ENCODE measurements around the gene TMA7B. TPM values are rescaled to one million over a fixed set of nuclear protein-coding genes. Genes with fewer than 3 reads are reported as not detected.
A peak's percentile ranks its signal among the peaks of the same experiment; 100 is the strongest.

Gene TMA7B
- total RNA-seq, 3 donors from 2014 or later (not counting 1 experiment from before 2014, with no cell fraction given): 2.6 to 8.7 (median 6.7) TPM

DNA sequence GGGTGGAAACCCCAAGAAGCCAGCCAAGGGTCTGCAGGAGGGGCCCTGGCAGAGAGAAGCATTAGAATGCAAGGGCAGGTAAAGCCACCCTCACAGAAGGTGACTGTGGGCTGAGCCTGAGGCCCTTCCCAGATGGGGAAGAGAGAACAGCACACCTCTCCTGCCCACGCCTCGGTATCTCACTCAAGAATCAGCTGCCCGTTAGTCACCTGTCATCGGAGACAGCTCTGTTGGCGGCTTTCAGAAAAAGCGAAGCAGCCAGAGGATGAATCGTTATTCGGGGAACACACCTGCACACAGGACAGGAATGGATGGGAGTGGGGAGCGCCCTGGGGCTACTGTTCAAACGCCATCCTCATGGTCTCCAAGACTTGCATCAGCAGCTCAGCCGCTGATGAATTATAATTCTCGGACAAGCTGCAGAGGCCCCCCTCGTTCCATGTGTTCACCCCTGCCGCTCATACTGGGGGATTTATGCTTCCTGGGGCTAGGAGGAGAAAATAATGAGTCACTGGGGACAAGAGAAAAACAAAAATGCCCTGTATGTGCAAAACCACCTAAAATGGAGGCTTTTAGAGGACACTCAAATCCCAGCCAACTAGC lies 21.6 kb upstream of the TMA7B start:
- Histone ChIP-seq H3K4me1 (ENCODE audit: control insufficient read depth, insufficient read depth, low read length) (peaks cover 44% of the 10 kb centered on the region), H3K36me3 (ENCODE audit: control insufficient read depth, insufficient read depth, low read length) (no peaks in the 10 kb centered on the region), H3K4me3 (ENCODE audit: low read length) (no peak overlapping the region), H3K27me3 (ENCODE audit: control insufficient read depth, insufficient read depth, low read length) (no peaks in the 10 kb centered on the region), H3K27ac (ENCODE audit: low read length) (no peak overlapping the region), H3K9me3 (ENCODE audit: control insufficient read depth, insufficient read depth, low read length) (no peaks in the 10 kb centered on the region)
- H3K9me3 Mint-ChIP-seq: no peaks in the 10 kb centered on the region
- no peak overlapping the region for H3K4me3 Mint-ChIP-seq
- no peaks in the 10 kb centered on the region for H3K36me3 Mint-ChIP-seq
- TF ChIP-seq, protein P1, sequence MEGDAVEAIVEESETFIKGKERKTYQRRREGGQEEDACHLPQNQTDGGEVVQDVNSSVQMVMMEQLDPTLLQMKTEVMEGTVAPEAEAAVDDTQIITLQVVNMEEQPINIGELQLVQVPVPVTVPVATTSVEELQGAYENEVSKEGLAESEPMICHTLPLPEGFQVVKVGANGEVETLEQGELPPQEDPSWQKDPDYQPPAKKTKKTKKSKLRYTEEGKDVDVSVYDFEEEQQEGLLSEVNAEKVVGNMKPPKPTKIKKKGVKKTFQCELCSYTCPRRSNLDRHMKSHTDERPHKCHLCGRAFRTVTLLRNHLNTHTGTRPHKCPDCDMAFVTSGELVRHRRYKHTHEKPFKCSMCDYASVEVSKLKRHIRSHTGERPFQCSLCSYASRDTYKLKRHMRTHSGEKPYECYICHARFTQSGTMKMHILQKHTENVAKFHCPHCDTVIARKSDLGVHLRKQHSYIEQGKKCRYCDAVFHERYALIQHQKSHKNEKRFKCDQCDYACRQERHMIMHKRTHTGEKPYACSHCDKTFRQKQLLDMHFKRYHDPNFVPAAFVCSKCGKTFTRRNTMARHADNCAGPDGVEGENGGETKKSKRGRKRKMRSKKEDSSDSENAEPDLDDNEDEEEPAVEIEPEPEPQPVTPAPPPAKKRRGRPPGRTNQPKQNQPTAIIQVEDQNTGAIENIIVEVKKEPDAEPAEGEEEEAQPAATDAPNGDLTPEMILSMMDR (IDR thresholded peaks at IDR 0.05): no peak
- 91% methylated on average over 14 of the region's 14 CpGs for WGBS (ENCODE audit: insufficient coverage)
- DNase-seq: peak in 1 of 2 donors; percentile 49
- H3K4me1 Mint-ChIP-seq: peaks cover 81 to 83% of the 10 kb centered on the region in 2 donors
- H3K27me3 Mint-ChIP-seq (ENCODE audit: low read depth in 2 of 2): no peaks in the 10 kb centered on the region
- no peak for ATAC-seq
- peak overlapping the region; percentile 68 to 72 for H3K27ac Mint-ChIP-seq
- intact Hi-C loops (cut with micrococcal nuclease): no loop called here

DNA sequence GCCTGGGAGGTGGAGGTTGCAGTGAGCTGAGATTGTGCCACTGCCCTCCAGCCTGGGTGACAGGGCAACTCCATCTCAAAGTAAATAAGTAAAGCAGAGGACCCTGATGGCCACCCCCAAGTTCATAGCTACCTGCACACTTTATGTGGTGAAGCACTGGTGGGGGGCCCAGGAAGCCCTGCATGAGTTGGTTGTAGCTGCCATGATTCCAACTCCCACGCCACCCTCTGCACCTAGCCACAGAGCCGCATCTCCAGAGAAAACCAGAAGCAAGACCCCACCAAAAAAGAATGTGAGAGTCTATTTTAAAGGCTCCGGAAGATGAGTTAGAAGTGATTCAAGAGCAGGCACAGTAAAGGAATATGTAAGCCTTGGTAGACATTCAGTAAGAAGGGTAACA lies 20.4 kb upstream of the TMA7B start:
- DNase-seq (no peak), ATAC-seq (no peak)
- Histone ChIP-seq H3K4me3 (ENCODE audit: low read length) (no peak overlapping the region), H3K27ac (ENCODE audit: low read length) (no peak overlapping the region), H3K9me3 (ENCODE audit: control insufficient read depth, insufficient read depth, low read length) (no peaks in the 10 kb centered on the region), H3K27me3 (ENCODE audit: control insufficient read depth, insufficient read depth, low read length) (no peaks in the 10 kb centered on the region), H3K4me1 (ENCODE audit: control insufficient read depth, insufficient read depth, low read length) (peaks cover 51% of the 10 kb centered on the region), H3K36me3 (ENCODE audit: control insufficient read depth, insufficient read depth, low read length) (no peaks in the 10 kb centered on the region)
- WGBS (ENCODE audit: insufficient coverage): 83% methylated on average over 1 of the region's 3 CpGs
- peaks cover 82% of the 10 kb centered on the region in 2 donors for H3K4me1 Mint-ChIP-seq
- H3K36me3 Mint-ChIP-seq: no peaks in the 10 kb centered on the region
- no peaks in the 10 kb centered on the region for H3K9me3 Mint-ChIP-seq
- H3K4me3 Mint-ChIP-seq: no peak overlapping the region
- TF ChIP-seq, protein P1 (IDR thresholded peaks at IDR 0.05): no peak
- H3K27me3 Mint-ChIP-seq (ENCODE audit: low read depth in 2 of 2): no peaks in the 10 kb centered on the region
- H3K27ac Mint-ChIP-seq: peak overlapping the region; percentile 71 to 78
- intact Hi-C loops (cut with micrococcal nuclease): loop anchor here (5.0 kb wide), 1 partner anchor 318 kb away; no protein-coding TSS in a partner anchor

DNA sequence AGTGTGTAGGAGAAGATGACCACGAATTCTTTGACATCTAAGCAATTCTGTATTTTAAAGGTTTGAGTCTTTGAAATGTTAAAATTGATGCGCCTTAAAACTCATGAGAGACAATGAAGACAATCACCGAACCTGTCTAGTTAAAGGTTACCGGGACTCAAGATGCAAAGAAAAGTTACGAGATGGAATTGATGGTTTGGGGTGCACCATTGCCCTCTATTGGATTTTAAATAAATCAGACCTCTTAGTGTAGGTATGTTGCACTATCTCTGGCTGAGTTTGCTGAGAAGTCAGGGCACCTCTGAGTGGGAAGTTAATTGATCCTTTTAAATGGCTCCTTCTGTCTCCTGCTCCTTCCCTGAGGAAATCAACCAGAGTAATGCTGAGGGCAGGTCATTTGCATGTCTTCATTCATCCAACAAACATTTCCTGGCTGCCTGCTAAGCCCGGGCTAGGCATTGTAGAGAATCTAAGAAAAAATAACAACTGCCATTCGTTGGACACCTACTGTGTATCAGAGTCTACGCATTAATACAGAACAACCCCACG lies 19.4 kb upstream of the TMA7B start:
- H3K27me3 ChIP-seq (ENCODE audit: control insufficient read depth, insufficient read depth, low read length): no peaks in the 10 kb centered on the region
- ATAC-seq (peak; percentile 52 to 73 (median 72)), DNase-seq (peak in 1 of 2 donors; percentile 85)
- TF ChIP-seq, protein P1 (IDR thresholded peaks at IDR 0.05): peak; percentile 34
- 66% methylated on average over 9 of the region's 9 CpGs for WGBS (ENCODE audit: insufficient coverage)
- peak overlapping the region; percentile 71 to 78 for H3K27ac Mint-ChIP-seq
- H3K36me3 ChIP-seq (ENCODE audit: control insufficient read depth, insufficient read depth, low read length): no peaks in the 10 kb centered on the region
- H3K4me1 Mint-ChIP-seq: peaks cover 79% of the 10 kb centered on the region in 2 donors
- H3K9me3 ChIP-seq (ENCODE audit: control insufficient read depth, insufficient read depth, low read length): no peaks in the 10 kb centered on the region
- H3K36me3 Mint-ChIP-seq: no peaks in the 10 kb centered on the region
- no peaks in the 10 kb centered on the region for H3K27me3 Mint-ChIP-seq (ENCODE audit: low read depth in 2 of 2)
- no peak overlapping the region for H3K4me3 ChIP-seq (ENCODE audit: low read length)
- intact Hi-C loops (cut with micrococcal nuclease): loop anchor here (5.0 kb wide), 1 partner anchor 319 kb away; no protein-coding TSS in a partner anchor
- no peaks in the 10 kb centered on the region for H3K9me3 Mint-ChIP-seq
- no peak overlapping the region for H3K4me3 Mint-ChIP-seq
- peaks cover 48% of the 10 kb centered on the region for H3K4me1 ChIP-seq (ENCODE audit: control insufficient read depth, insufficient read depth, low read length)
- no peak overlapping the region for H3K27ac ChIP-seq (ENCODE audit: low read length)

All from natural killer cell (primary cell).